A673 (cell line): Measurements from ENCODE around the gene P2RX1. TPM values are rescaled to one million over a fixed set of nuclear protein-coding genes. Genes with fewer than 3 reads are reported as not detected.

ENCODE experiments used
- BruUV-seq: library from RNA; stranded (reverse); fragments of 400-500 nt; replicated peaks from 2 replicates; lab custom pipeline; 2021; lab: Mats Ljungman, UMichigan
- CTCF ChIA-PET: fragments of 300-600 bp; sonication (Branson Sonifier 250); formaldehyde crosslinking; loops from one replicate; lab custom pipeline; 2022; ENCODE audit warnings: antibody characterized with exemption; lab: Charles Lee
- POLR2A ChIA-PET: fragments of 300-600 bp; sonication (Branson Sonifier 250); formaldehyde crosslinking; loops from one replicate; lab custom pipeline; 2022; ENCODE audit warnings: antibody characterized with exemption; ENCODE audit not compliant: low non-redundant PET; lab: Charles Lee
- DNase-seq: peaks from one replicate; pipeline ENCODE4 v3.0.0-alpha.2; 2015; ENCODE audit warnings: low spot score
- H3K27ac ChIP-seq: fragments of 200-600 bp; sonication (generic); 2 replicates; pipeline ENCODE4 v1.5.1; 2016; ENCODE audit warnings: mixed run types, low read depth, mild to moderate bottlenecking, mixed read lengths, antibody characterized with exemption, low read length; ENCODE audit not compliant: poor library complexity, severe bottlenecking
- H3K27me3 ChIP-seq: fragments of 200-600 bp; sonication (generic); replicated peaks from 2 replicates; pipeline ENCODE4 v1.6.1; 2017; ENCODE audit warnings: mixed run types, low read depth, mild to moderate bottlenecking, mixed read lengths, antibody characterized with exemption, low read length; ENCODE audit not compliant: insufficient read depth, poor library complexity
- H3K36me3 ChIP-seq: fragments of 200-600 bp; sonication (generic); 2 replicates; pipeline ENCODE4 v1.6.1; 2016; ENCODE audit warnings: mixed run types, mild to moderate bottlenecking, mixed read lengths, antibody characterized with exemption, low read length; ENCODE audit not compliant: insufficient read depth, poor library complexity, severe bottlenecking
- H3K4me1 ChIP-seq: fragments of 200-600 bp; sonication (generic); 2 replicates; pipeline ENCODE4 v1.6.1; 2017; ENCODE audit warnings: mixed run types, mild to moderate bottlenecking, mixed read lengths, antibody characterized with exemption, low read length; ENCODE audit not compliant: insufficient read depth, poor library complexity, severe bottlenecking
- H3K4me3 ChIP-seq: fragments of 200-600 bp; sonication (generic); 2 replicates; pipeline ENCODE4 v1.5.1; 2016; ENCODE audit warnings: low read depth, mixed run types, mild to moderate bottlenecking, mixed read lengths, low read length; ENCODE audit not compliant: poor library complexity, severe bottlenecking
- H3K9me3 ChIP-seq: fragments of 200-600 bp; sonication (generic); 2 replicates; pipeline ENCODE4 v1.6.1; 2016; ENCODE audit warnings: mixed run types, low read depth, mild to moderate bottlenecking, mixed read lengths, antibody characterized with exemption, low read length; ENCODE audit not compliant: poor library complexity, severe bottlenecking
- EZH2 ChIP-seq: fragments of 200-600 bp; sonication (generic); IDR thresholded peaks from 2 replicates; pipeline ENCODE4 v1.6.1; 2017; ENCODE audit warnings: borderline replicate concordance, low read depth, mild to moderate bottlenecking, mixed read lengths, antibody characterized with exemption, low read length; ENCODE audit not compliant: poor library complexity, severe bottlenecking
- intact Hi-C: fragments of 100-400 bp; cut with micrococcal nuclease; formaldehyde crosslinking; loops from one replicate; pipeline ENCODE4 v1.10.0; 2022; ENCODE audit not compliant: unreplicated experiment
- total RNA-seq: library from RNA; stranded (reverse); gene quantifications from 2 replicates; pipeline ENCODE4 v1.2.3, GENCODE V29; 2021
- TF ChIP-seq, protein P1 (sequence below): fragments of 300-800, 200-600 bp; sonication (generic); conservative IDR thresholded peaks from 2 replicates; pipeline ENCODE4 v1.5.1; 2017; ENCODE audit warnings: low read depth, mild to moderate bottlenecking, antibody characterized with exemption, low read length, moderate library complexity, mixed read lengths

P2RX1 gene
- total RNA-seq, 1 experiment from 2014 or later = 0.24 TPM

- Histone ChIP-seq H3K27me3 (peaks cover 44% of the 10 kb centered on the region), H3K27ac (no peak overlapping the region), H3K36me3 (no peaks in the 10 kb centered on the region), H3K9me3 (no peaks in the 10 kb centered on the region), H3K4me1 (no peaks in the 10 kb centered on the region), H3K4me3 (no peak overlapping the region)
- ChIA-PET CTCF (no interaction called here), POLR2A (no interaction called here)
- no TSS peak for BruUV-seq
- TF ChIP-seq, protein P1, sequence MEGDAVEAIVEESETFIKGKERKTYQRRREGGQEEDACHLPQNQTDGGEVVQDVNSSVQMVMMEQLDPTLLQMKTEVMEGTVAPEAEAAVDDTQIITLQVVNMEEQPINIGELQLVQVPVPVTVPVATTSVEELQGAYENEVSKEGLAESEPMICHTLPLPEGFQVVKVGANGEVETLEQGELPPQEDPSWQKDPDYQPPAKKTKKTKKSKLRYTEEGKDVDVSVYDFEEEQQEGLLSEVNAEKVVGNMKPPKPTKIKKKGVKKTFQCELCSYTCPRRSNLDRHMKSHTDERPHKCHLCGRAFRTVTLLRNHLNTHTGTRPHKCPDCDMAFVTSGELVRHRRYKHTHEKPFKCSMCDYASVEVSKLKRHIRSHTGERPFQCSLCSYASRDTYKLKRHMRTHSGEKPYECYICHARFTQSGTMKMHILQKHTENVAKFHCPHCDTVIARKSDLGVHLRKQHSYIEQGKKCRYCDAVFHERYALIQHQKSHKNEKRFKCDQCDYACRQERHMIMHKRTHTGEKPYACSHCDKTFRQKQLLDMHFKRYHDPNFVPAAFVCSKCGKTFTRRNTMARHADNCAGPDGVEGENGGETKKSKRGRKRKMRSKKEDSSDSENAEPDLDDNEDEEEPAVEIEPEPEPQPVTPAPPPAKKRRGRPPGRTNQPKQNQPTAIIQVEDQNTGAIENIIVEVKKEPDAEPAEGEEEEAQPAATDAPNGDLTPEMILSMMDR = no peak
- TF ChIP-seq EZH2 = no peak
- intact Hi-C loops = no loop called here
- no peak for DNase-seq
Observed at GRCh38 chr17:3961564-3962047, 45.3 kb upstream of the P2RX1 start.

DNA sequence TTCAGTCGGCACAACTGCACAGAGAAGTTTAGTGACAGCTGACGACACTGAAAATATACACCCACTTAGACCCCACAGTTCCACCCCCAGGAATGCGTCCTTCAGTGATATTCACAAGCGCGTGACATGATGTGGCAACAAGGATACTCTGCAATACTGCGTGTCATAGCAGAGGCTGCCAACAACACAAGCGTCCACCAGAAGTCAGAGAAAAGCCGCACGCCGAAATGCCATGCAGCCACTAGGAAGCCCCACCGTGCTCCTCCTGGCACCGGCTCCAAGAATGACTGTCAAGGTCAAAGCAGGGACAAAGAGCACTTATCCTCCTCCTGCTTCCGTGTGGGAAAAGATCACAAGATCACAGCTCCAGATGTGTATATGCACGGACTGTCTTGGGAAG is 44.5 kb upstream of the P2RX1 start:
- H3K4me1 ChIP-seq = no peaks in the 10 kb centered on the region
- ChIA-PET CTCF (no interaction called here), POLR2A (no interaction called here)
- peaks cover 44% of the 10 kb centered on the region for H3K27me3 ChIP-seq
- TF ChIP-seq EZH2 = no peak
- TF ChIP-seq, protein P1 = no peak
- no peak for DNase-seq
- intact Hi-C loops = no loop called here
- no peaks in the 10 kb centered on the region for H3K9me3 ChIP-seq
- no peaks in the 10 kb centered on the region for H3K36me3 ChIP-seq
- H3K4me3 ChIP-seq = no peak overlapping the region
- BruUV-seq = no TSS peak
- H3K27ac ChIP-seq = no peak overlapping the region

DNA sequence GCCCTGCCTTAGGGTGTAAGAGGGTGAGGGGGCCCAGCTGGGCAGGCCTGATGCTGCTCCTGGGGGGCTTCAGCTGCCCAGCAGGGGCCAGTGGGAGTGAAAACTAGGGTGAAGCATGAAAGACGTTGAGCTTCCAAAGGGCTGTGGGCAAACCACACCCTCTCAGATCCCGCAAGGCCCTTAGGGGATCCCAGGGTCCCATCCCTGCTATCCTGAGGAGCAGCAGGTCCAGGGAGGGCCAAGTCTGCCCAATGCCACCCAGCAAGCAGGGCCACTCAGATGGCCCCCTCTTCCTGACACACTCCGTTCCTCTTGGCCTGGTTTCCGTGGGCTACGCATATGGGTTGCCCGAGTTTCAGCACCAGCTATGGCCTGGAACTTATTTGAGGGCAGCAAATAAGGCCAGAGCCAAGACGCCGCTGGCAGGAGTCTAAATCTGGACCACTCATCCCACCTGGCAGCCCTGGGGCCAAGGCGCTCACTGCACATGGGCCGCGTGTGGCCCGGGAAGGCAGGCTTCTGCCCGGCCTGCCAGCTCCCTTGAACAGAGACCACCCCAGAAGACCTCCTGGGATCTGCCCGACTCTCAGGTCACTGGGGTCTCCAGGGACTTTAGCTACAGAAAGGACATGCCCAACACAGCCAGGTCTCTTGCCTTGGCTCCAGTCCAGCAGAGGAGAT is 43.8 kb upstream of the P2RX1 start:
- Histone ChIP-seq H3K27me3 (peaks cover 40% of the 10 kb centered on the region), H3K4me3 (no peak overlapping the region), H3K9me3 (no peaks in the 10 kb centered on the region), H3K4me1 (no peaks in the 10 kb centered on the region), H3K36me3 (no peaks in the 10 kb centered on the region), H3K27ac (no peak overlapping the region)
- no peak for TF ChIP-seq EZH2
- TF ChIP-seq, protein P1 = no peak
- intact Hi-C loops = no loop called here
- no peak for DNase-seq
- no TSS peak for BruUV-seq
- CTCF ChIA-PET = no interaction called here
- POLR2A ChIA-PET = no interaction called here
